Suprapubic skin (tissue), 4 donors: ENCODE data around the gene SMS. TPM values are rescaled to one million over a fixed set of nuclear protein-coding genes. Genes with fewer than 3 reads are reported as not detected.

Experiments used
- DNase-seq, 2 donors: peaks; one replicate each; pipeline ENCODE4 v3.0.0-alpha.2; 2019; ENCODE audit warnings: low spot score in 2 of 2
- H3K27ac ChIP-seq: fragments of 200-600 bp; sonication (generic); one replicate; pipeline ENCODE4 v1.5.1; 2019
- H3K27me3 ChIP-seq: fragments of 200-600 bp; sonication (generic); one replicate; pipeline ENCODE4 v1.5.1; 2019
- H3K36me3 ChIP-seq: fragments of 200-600 bp; sonication (generic); one replicate; pipeline ENCODE4 v1.5.1; 2019
- H3K4me1 ChIP-seq: fragments of 200-600 bp; sonication (generic); one replicate; pipeline ENCODE4 v1.5.1; 2019
- H3K4me3 ChIP-seq: fragments of 200-600 bp; sonication (generic); one replicate; pipeline ENCODE4 v1.5.1; 2019; ENCODE audit warnings: mild to moderate bottlenecking
- H3K9me3 ChIP-seq: fragments of 200-600 bp; sonication (generic); one replicate; pipeline ENCODE4 v1.5.1; 2019
- EP300 ChIP-seq: sonication (generic); formaldehyde crosslinking; IDR thresholded peaks from one replicate; pipeline ENCODE4 v1.6.1; 2017; ENCODE audit warnings: antibody characterized with exemption
- POLR2A ChIP-seq, 2 donors: fragments of 450-650 bp; IDR thresholded peaks; one replicate each; pipeline ENCODE4 v1.6.1; 2017; ENCODE audit warnings: antibody characterized with exemption in 2 of 2, mild to moderate bottlenecking in 2 of 2, moderate library complexity in 2 of 2
- POLR2AphosphoS5 ChIP-seq, 3 donors: sonication (generic); formaldehyde crosslinking; IDR thresholded peaks; one replicate each; pipeline ENCODE4 v1.6.1; 2017; ENCODE audit warnings: antibody characterized with exemption in 3 of 3
- WGBS: methylation state at CpG from one replicate; pipeline ENCODE4 v1.1.5; 2018; 5-methylcytosine and 5-hydroxymethylcytosine counted together
- total RNA-seq, 4 donors: library from RNA; depleted of rRNA; stranded (reverse); fragments of >200 nt; gene quantifications; one replicate each; pipeline ENCODE4 v1.1.0, GENCODE V29; 2016
- TF ChIP-seq, protein P1 (sequence below), 2 donors: fragments of 200-600 bp in 1 of 2; fragments of 450-650 bp in 1 of 2; sonication (generic) in 1 of 2; IDR thresholded peaks; one replicate each; pipeline ENCODE4 v1.5.1; 2016 to 2019; ENCODE audit warnings: antibody characterized with exemption in 2 of 2, mild to moderate bottlenecking in 1 of 2, moderate library complexity in 1 of 2

Gene SMS
- total RNA-seq, 4 donors from 2014 or later, result 19.0 to 27.3 (median 26.3) TPM

DNA sequence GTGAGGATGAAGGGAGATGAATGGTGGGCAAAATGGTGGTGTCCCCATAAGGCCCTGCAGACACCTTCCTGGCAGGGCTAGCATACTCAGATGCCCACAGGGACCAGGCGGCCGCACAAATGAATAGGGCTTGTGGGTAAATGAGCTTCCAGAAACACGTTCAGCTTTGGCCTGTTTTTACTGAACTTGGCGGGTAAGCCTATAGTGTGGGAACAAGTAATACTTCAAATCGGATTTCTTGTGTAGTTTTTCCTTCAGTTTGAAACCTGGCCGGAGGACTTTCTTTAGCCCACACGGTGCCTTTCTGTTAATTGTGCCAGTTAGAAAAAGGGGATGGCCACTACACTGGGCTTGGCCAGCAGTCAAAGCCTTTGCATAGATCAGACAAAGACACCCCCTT is 22.8 kb downstream of the SMS start:
- Histone ChIP-seq H3K27ac (no peak overlapping the region), H3K4me1 (no peaks in the 10 kb centered on the region), H3K9me3 (no peaks in the 10 kb centered on the region), H3K36me3 (no peaks in the 10 kb centered on the region), H3K27me3 (no peaks in the 10 kb centered on the region), H3K4me3 (no peak overlapping the region)
- TF ChIP-seq, protein P1, sequence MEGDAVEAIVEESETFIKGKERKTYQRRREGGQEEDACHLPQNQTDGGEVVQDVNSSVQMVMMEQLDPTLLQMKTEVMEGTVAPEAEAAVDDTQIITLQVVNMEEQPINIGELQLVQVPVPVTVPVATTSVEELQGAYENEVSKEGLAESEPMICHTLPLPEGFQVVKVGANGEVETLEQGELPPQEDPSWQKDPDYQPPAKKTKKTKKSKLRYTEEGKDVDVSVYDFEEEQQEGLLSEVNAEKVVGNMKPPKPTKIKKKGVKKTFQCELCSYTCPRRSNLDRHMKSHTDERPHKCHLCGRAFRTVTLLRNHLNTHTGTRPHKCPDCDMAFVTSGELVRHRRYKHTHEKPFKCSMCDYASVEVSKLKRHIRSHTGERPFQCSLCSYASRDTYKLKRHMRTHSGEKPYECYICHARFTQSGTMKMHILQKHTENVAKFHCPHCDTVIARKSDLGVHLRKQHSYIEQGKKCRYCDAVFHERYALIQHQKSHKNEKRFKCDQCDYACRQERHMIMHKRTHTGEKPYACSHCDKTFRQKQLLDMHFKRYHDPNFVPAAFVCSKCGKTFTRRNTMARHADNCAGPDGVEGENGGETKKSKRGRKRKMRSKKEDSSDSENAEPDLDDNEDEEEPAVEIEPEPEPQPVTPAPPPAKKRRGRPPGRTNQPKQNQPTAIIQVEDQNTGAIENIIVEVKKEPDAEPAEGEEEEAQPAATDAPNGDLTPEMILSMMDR (IDR thresholded peaks at IDR 0.05), result no peak
- TF ChIP-seq POLR2AphosphoS5 (IDR thresholded peaks at IDR 0.05) (no peak), POLR2A (IDR thresholded peaks at IDR 0.05) (no peak), EP300 (no peak)
- 64% methylated on average over 7 of the region's 7 CpGs for WGBS
- no peak for DNase-seq

DNA sequence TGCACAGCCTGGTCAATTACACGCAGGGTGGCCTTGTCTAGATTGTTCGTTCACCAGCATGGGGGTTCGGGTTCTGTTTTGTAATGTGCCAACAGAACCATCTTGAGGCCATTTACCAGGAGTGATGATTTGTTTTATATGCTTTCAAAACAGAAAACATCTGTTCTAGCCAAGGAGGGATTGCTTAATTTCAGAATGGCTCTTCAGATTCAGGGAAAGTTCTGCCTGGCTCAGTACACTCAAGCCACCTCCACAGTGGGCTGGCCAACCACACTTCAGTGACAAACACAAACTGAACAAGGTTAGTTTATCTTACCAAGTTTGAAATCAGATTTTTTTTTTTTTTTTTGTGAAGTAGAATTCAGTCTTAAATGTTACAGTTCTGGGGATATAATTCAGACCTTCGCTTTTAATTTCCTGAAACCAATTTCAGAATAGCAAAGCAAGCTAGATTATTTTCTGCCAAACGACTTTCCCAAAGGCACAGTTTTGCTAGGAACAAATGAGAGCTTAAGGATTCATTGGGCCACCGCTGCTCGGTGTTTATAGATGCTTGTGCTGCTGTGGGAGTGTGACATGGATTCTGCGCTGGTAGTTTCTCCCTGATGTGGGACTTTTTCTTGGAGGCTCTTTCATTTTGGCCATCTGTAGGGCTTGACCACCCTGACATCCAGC is 23.4 kb downstream of the SMS start:
- H3K27me3 ChIP-seq, result no peaks in the 10 kb centered on the region
- H3K4me1 ChIP-seq, result no peaks in the 10 kb centered on the region
- no peak for DNase-seq
- H3K27ac ChIP-seq, result no peak overlapping the region
- no peaks in the 10 kb centered on the region for H3K9me3 ChIP-seq
- H3K36me3 ChIP-seq, result no peaks in the 10 kb centered on the region
- 63% methylated on average over 8 of the region's 8 CpGs for WGBS
- H3K4me3 ChIP-seq, result no peak overlapping the region
- TF ChIP-seq, protein P1 (IDR thresholded peaks at IDR 0.05), result no peak
- no peak for TF ChIP-seq EP300
- no peak for TF ChIP-seq POLR2A (IDR thresholded peaks at IDR 0.05)
- no peak for TF ChIP-seq POLR2AphosphoS5 (IDR thresholded peaks at IDR 0.05)

DNA sequence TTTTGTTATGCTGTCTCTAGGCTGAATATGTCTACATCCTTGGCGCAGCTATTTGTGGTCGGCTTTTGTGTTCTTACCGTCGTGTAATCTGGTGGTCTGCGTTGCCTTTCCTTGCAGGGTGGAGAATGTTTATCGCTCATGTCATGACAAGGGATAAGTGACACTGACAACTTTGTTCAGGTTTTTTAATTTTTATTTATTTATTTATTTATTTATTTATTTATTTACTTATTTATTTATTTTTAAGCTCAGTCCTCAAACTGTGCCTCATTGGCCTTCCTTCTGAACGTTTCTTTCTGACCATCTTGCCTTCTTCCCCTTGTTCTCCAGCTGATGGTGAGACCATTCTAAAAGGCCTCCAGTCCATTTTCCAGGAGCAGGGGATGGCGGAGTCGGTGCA is 26.4 kb downstream of the SMS start:
- WGBS, result 90% methylated on average over 9 of the region's 9 CpGs

DNA sequence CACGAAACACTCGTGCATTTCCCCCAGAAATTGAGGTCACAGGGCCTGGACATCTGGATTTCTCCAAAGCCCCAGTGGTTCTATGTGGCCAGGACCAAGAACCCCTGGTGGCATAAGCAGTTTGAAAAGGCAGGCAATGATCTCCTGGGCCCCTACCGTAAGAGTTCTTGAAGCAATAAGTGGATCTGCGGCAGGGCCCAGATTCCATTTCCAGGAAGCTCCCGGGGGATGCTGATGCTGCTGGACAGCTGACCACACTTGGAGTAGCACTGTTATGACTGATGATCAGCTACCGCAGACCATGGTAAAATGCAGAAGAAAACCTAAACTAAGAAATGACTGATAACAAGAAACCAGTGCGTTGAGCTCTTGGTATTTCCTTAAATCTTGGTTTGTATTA is 27.8 kb downstream of the SMS start:
- H3K36me3 ChIP-seq, result no peaks in the 10 kb centered on the region
- no peaks in the 10 kb centered on the region for H3K9me3 ChIP-seq
- no peak overlapping the region for H3K4me3 ChIP-seq
- no peak for DNase-seq
- H3K27ac ChIP-seq, result no peak overlapping the region
- peaks cover under 1% of the 10 kb centered on the region for H3K4me1 ChIP-seq
- WGBS, result 85% methylated on average over 7 of the region's 7 CpGs
- H3K27me3 ChIP-seq, result no peaks in the 10 kb centered on the region
- no peak for TF ChIP-seq EP300
- TF ChIP-seq POLR2A (IDR thresholded peaks at IDR 0.05), result no peak
- no peak for TF ChIP-seq POLR2AphosphoS5 (IDR thresholded peaks at IDR 0.05)
- TF ChIP-seq, protein P1 (IDR thresholded peaks at IDR 0.05), result no peak

More for the DNA sequence above, 26.4 kb downstream of the SMS start:
- Histone ChIP-seq H3K27ac (no peak overlapping the region), H3K4me3 (no peak overlapping the region), H3K27me3 (no peaks in the 10 kb centered on the region), H3K36me3 (no peaks in the 10 kb centered on the region), H3K4me1 (no peaks in the 10 kb centered on the region), H3K9me3 (no peaks in the 10 kb centered on the region)
- TF ChIP-seq, protein P1 (IDR thresholded peaks at IDR 0.05), result no peak
- TF ChIP-seq EP300 (no peak), POLR2AphosphoS5 (IDR thresholded peaks at IDR 0.05) (no peak), POLR2A (IDR thresholded peaks at IDR 0.05) (no peak)
- no peak for DNase-seq

DNA sequence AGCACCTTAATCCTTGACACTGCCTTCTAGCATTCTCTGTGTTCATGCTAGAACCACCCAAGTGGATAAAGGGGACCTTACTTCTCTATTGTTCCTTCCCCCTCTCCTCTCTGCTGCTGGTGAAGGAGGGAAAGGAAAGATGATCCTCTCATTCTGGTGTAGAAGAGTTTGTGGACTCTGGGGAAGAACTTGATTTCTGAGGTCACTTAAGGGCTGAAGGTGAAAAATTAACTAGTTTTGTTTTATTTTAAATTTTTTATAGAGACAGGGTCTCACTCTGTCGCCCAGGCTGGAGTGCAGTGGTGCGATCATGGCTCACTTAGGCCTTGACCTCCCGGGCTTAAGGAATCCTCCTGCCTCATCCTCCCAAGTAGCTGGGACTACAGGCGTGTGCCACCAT is 29.8 kb downstream of the SMS start:
- WGBS, result 92% methylated on average over 4 of the region's 4 CpGs
- Histone ChIP-seq H3K4me1 (peaks cover 5% of the 10 kb centered on the region), H3K4me3 (no peak overlapping the region), H3K27ac (no peak overlapping the region), H3K9me3 (no peaks in the 10 kb centered on the region), H3K27me3 (no peaks in the 10 kb centered on the region), H3K36me3 (no peaks in the 10 kb centered on the region)
- TF ChIP-seq POLR2A (IDR thresholded peaks at IDR 0.05) (no peak), POLR2AphosphoS5 (IDR thresholded peaks at IDR 0.05) (no peak), EP300 (no peak)
- TF ChIP-seq, protein P1 (IDR thresholded peaks at IDR 0.05), result no peak
- DNase-seq, result no peak
